ENCODE data around the gene NFIX.

NFIX gene

GRCh38 chr19:13078897-13079541, 83.7 kb downstream of the NFIX start:
- no peak for FAIRE-seq

- no peak for FAIRE-seq
Measured at GRCh38 chr19:13079542-13079986, 84.3 kb downstream of the NFIX start.

GRCh38 chr19:13082192-13083007, 87.1 kb downstream of the NFIX start:
- no peak for FAIRE-seq

DNA sequence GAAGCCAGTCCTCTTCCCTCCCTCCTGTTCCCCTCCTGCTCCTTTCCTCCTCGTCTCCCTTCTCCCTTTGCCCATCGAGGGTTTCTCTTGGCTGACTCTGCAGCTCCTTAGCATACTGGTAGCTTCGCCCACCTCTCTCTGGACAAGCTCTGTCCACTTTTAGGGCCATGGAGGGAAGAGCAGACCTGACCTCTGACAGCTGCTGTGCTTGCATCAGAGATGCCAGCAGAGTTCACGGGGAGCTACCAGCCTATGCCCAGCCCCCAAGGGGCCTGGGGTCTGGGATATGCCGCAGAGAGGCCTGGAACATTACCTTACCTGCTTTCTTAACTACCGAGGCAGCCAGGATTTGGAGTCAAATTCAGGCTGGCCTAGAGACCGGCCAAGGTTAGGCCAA, 87.7 kb downstream of the NFIX start:
- no peak for FAIRE-seq

DNA sequence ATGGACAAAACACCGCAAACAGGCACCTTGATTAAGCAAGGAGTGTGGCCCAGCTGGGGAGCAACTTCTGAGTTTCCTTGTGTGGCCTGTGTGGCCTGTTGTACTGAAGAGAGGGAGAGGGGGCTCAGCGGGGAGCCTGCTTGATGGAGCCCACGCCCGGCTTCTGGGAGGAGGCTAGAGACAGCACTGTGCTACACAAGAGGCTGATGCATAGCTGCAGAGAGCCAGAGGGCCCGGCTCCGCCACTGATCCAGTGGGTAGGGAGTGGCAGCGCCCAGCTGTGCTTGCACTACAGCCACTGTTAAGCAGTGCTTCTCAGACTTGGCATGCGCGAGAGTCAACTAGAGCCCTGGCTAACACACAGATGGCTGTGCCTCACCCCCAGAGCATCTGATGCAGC, 88.4 kb downstream of the NFIX start:
- FAIRE-seq = no peak

DNA sequence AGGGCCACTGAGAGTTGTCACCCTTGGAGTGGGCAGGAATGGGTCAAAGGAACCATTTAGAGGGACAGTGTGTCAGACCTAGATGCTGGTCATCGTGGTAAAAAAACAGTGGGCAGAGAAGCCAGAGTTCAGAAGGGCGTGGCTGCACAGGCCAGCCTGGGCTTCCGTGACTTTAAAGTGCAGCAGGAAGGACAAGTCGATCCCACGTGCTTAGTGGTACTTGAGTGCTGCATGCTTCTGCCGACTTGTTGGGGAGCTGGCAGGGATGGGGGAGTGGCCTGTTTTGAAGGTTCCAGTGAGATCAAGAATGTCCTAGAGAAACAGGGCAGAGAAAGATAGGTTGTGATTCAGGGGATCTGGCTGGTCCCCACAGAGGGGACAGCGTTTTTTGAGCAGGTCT, 90.4 kb downstream of the NFIX start:
- no peak for FAIRE-seq

DNA sequence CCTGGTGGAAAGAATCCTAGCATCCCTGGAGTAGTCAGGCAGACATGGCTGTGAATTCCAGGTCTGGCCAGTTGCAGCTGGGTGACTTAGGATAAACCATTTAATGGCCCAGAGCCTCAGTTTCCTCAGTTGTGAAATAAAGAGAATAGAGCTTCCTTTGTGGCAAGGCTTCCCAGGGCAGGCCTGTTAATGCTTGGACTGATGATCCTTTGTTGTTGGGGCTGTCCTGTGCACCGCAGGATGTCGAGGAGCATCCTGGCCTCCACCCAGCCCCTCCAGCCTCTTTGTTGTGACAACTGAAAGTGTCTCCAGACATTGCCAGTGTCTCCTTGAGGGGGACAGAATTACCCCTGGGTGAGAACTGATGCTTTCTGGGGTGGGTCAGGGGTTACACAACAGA, 91.1 kb downstream of the NFIX start:
- no peak for FAIRE-seq

- FAIRE-seq = no peak
Measured at GRCh38 chr19:13087295-13087694, 92.0 kb downstream of the NFIX start.

DNA sequence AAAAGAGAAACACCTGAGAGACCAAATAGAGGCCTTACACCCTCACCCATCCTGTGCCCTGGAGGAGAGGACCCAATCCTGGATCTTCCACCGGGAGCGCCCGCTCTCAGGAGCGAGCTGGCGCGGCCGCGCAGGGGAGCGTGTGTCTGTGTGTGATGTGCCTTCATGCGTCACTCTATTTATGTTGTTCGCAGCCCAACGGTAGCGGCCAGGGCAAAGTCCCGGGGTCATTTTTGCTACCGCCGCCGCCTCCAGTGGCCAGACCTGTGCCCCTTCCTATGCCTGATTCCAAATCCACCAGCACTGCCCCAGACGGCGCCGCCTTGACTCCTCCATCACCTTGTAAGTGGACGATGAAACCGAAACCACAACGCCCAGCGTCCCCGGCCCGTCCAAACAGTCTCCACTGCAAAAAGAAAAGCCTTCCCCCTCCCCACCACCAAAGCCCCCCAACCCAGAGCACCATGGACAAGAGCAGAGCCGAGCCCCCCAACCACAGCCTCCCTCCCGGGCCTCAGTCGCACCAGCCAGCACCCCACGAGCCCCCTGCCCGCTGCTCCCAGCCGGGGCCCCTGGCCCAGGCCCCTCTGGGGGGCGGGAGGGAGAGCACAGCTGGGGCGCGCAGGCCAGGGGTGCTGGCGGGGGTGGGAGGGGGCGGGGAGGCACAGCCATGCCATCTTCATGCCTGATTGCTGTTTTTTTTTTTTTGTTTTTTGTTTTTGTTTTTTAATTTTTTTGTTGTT, 92.7 kb downstream of the NFIX start:
- FAIRE-seq = no peak

DNA sequence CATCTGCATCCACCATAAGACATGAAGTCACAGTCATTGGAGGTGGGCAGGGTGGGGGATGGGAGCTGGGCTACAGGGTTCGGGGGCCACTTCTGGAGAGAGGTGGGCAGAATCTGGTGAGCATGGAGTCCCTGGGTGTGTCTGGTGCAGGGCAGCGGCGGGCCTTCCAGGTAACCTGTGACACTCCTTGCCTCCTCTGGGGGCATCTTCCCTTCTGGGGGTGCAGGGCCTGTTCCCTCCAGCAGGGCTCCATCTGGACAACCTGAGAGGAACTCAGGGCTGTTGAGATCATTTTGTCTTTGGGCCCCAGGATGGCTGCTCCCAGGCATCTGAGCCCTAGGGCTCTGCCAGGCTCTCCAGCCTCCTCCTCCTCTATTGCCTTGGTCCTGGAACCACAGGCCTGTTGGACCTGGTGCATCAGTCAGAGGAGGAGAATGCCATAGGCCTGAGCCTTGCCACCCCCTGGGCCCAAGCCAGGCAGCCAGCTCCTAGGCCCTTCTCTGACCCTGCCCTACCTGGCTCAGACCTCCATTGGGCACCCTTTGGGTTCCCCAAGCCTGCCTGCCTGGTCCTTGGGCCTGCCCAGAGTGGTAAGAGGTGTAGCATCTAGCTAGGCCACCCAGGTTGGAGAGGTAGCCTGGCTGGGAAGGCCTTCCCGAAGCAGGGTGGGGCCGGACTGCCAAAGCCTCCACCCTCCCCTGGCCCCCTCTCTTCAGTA, 94.0 kb downstream of the NFIX start:
- FAIRE-seq = no peak

- no peak for FAIRE-seq
Measured at GRCh38 chr19:13089857-13090507, 94.7 kb downstream of the NFIX start.

DNA sequence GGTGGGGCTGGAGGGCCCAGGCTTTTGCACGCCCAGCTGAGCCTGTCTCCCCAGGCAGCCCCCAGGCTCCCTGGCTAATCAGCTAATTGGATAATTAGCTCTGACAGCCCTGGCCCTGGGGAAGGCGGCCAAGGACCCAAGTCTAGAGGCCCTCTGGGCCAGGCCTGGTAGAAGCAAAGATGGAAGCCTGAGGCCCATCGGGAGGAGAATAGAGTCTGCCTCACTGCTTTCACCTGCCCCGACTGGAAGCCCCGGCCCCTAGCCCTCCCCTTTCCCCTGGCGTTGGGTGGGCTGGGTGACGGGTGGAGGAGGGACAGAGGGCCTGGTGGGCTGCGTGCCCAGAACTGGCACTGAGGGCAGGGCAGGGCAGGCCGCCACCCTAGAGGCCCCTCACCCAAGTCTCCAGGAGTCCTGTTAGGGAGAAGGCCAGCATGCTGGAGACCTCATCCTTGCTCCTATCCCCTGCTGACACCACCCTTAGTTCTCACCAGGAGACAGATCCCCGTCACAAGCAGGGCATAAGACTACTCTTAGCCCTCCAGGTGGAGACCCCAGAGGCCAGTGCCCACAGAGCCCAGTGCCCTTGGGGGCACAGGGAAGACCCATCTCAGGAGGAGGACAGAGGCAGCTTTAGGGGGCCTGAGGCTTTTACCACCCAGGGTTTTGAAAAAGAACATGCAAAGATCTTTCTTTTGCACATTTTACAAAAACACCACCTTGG, 95.4 kb downstream of the NFIX start:
- FAIRE-seq = no peak

- no peak for FAIRE-seq
Measured at GRCh38 chr19:13091400-13092157, 96.3 kb downstream of the NFIX start.

DNA sequence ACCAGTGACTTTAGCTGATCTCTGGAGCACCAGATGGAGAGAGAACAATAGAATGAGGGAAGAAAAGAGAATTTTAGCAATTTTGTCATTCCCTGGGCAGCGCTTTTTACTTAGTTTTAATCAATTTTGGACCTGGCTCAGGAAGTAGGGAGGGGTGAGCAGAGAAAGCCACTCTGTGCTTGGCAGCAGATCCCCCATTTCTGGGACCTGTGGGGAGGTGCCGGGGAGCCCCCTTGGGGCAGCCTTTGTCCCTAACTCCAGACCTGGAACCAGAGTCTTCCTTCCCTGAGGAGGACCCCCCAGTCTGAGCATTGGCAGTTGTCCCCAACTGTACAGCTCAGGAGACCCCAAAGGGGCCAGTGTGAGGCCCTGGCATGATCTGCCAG, 96.9 kb downstream of the NFIX start:
- FAIRE-seq = no peak

DNA sequence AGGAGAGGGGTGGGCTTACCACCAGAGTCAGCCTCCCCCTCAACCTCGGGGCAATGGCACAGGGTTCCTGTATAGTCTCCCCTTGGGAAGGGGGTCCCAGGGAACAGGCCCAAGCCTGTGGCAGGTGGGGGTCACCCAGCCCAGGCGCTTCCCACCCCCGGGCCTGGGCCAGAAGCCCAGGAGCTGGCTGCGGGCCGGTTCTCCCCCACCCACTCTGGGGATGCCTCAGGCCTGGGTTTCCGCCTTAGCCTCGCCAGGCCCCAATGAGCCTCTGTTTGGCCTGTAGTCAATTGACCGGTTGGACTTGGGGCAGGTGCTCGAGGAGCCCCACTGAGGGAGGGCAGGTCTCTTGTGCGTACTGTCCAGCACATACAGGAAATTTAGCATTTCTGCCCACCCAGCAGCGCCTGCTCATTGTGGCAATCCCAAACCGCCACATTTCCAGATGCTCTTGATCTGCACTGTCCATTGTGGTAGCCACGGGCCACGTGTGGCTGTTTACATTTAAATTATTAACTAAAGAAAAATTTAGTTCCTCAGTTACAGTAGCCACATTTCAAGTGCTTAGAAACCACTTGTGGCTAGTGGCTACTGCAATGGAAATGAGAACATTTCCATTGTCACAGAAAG, 97.4 kb downstream of the NFIX start:
- no peak for FAIRE-seq

DNA sequence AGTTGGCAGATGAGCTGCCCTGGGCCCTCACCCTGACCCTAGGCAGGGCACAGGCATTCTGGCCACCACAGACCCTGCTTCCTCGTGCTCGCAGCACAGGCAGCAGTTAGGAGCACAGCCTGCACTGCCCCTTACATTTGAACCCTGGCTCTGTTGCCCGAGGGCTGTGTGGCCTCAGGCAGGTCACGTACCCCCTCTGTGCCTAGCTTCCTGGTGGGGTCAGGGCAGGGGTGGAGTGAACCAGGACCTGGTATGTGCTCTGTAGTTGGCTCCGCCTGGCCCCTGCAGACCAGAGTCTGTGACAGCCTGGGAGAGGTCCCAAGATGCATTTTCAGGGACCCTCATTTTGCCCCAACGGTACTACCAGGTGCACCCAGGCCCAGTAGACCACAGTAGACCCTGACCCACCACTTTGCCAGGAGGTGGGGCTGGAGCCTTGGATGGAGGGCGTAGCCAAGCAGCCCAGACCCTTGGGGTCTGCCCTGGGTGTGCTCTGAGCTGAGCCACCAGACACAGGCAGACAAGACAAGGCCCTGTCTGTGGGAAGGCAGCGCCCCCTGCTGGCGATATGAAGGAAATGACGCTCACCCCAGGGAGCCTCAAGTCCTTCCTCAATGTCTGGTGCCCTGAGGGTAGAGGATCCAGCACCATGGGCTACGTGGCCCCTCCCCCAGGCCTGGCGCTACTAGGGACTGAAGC, 98.3 kb downstream of the NFIX start:
- no peak for FAIRE-seq

GRCh38 chr19:13094106-13094504, 98.8 kb downstream of the NFIX start:
- FAIRE-seq = no peak

DNA sequence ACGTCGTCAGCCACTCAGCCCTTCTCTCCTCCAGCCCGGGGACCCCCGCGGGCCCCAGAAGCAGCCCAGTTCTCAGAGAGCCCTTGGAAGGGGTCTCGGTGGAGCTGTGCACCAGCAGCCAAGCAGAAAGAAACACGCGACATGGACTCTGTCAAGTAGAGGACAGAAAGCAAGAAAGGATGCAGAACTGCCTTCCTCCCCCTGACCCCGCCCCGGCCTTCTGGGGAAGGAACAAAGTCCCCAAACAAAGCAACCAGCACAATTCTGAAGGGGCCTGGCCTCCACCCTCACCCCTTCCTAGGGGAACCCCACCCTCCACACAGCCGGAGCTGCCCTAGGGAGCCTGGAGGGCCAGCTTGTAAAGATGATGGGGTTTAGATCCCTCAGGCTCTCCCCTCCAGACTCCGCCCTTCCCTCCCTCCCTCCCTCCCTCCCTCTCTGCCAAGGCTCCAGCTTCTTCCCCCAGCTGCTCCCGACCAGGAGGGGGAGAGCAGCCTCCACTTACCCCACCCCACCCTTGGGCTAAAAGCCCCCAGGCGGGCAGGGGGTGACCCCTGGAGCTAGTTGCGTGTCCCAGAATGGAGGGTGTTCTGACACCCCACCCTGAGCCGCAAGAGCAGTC, 99.6 kb downstream of the NFIX start:
- FAIRE-seq = no peak

- no peak for FAIRE-seq
Measured at GRCh38 chr19:13095393-13095784, 100.1 kb downstream of the NFIX start.
